Measurements from ENCODE around the gene PDE9A. TPM values are rescaled to one million over a fixed set of nuclear protein-coding genes. Genes with fewer than 3 reads are reported as not detected.
"Not testable (repeated sequence)": the region's sequence is repeated elsewhere in the genome, so short reads cannot be mapped to it uniquely, and the experiment has no call there.

The PDE9A gene
- total and polyA plus RNA-seq, 2 experiments from 2014 or later, result not detected

- Histone ChIP-seq H3K9me3 (ENCODE audit: low read depth) (no peaks in the 10 kb centered on the region), H3K9me2 (ENCODE audit: insufficient read depth) (no peaks in the 10 kb centered on the region), H3K79me2 (ENCODE audit: insufficient read depth) (no peaks in the 10 kb centered on the region), H2AFZ (no peak overlapping the region), H4K20me1 (ENCODE audit: insufficient read depth) (no peaks in the 10 kb centered on the region), H3K27ac (no peak overlapping the region), H3F3A (ENCODE audit: insufficient read depth) (no peaks in the 10 kb centered on the region), H3K4me1 (ENCODE audit: insufficient read depth) (no peaks in the 10 kb centered on the region), H3K4me2 (ENCODE audit: unreplicated experiment) (no peak overlapping the region), H3K4me3 (no peak overlapping the region), H3K36me3 (ENCODE audit: low read depth) (no peaks in the 10 kb centered on the region), H3K9ac (no peak overlapping the region), H3K27me3 (replicated peaks; ENCODE audit: insufficient read depth) (peaks cover 60% of the 10 kb centered on the region)
- 30 to 34% methylated on average over 18 of the region's 18 CpGs for WGBS, 2 experiments (ENCODE audit: low coverage in 1 of 2, low lambda C conversion rate in 2 of 2, missing lambda C conversion rate in 2 of 2)
- DNase-seq, result no peak
- TF ChIP-seq EZH2phosphoT487 (IDR thresholded peaks at IDR 0.05; ENCODE audit: insufficient read depth, low read depth) (no peak), EZH2 (IDR thresholded peaks at IDR 0.05; ENCODE audit: insufficient read depth, poor library complexity, severe bottlenecking) (no peak)
- in situ Hi-C loops (cut with MboI), result loop anchor here (25.0 kb wide), 1 partner anchor 648 kb away; no protein-coding TSS in a partner anchor
Measured at GRCh38 chr21:42809577-42810475, 156.4 kb downstream of the PDE9A start.

GRCh38 chr21:42811960-42812359, 158.5 kb downstream of the PDE9A start:
- Histone ChIP-seq H3K27me3 (replicated peaks; ENCODE audit: insufficient read depth) (peaks cover 42% of the 10 kb centered on the region), H3F3A (ENCODE audit: insufficient read depth) (no peaks in the 10 kb centered on the region), H3K36me3 (ENCODE audit: low read depth) (no peaks in the 10 kb centered on the region), H3K9me2 (ENCODE audit: insufficient read depth) (no peaks in the 10 kb centered on the region), H3K9ac (no peak overlapping the region), H3K27ac (no peak overlapping the region), H3K4me2 (ENCODE audit: unreplicated experiment) (no peak overlapping the region), H3K9me3 (ENCODE audit: low read depth) (no peaks in the 10 kb centered on the region), H3K4me1 (ENCODE audit: insufficient read depth) (no peaks in the 10 kb centered on the region), H4K20me1 (ENCODE audit: insufficient read depth) (no peaks in the 10 kb centered on the region), H3K4me3 (no peak overlapping the region), H3K79me2 (ENCODE audit: insufficient read depth) (no peaks in the 10 kb centered on the region), H2AFZ (no peak overlapping the region)
- WGBS, 2 experiments (ENCODE audit: low coverage in 1 of 2, low lambda C conversion rate in 2 of 2, missing lambda C conversion rate in 2 of 2), result 19 to 34% methylated on average over 6 of the region's 6 CpGs
- TF ChIP-seq EZH2 (IDR thresholded peaks at IDR 0.05; ENCODE audit: insufficient read depth, poor library complexity, severe bottlenecking) (no peak), EZH2phosphoT487 (IDR thresholded peaks at IDR 0.05; ENCODE audit: insufficient read depth, low read depth) (no peak)
- in situ Hi-C loops (cut with MboI), result loop anchor here (25.0 kb wide), 1 partner anchor 650 kb away; no protein-coding TSS in a partner anchor
- DNase-seq, result no peak

GRCh38 chr21:42812528-42813241, 159.3 kb downstream of the PDE9A start:
- not testable (repeated sequence) for H3K4me3 ChIP-seq; H2AFZ ChIP-seq; H3K9ac ChIP-seq; H3K9me2 ChIP-seq (ENCODE audit: insufficient read depth); H3K36me3 ChIP-seq (ENCODE audit: low read depth); H3K4me1 ChIP-seq (ENCODE audit: insufficient read depth); H3K79me2 ChIP-seq (ENCODE audit: insufficient read depth); H3K4me2 ChIP-seq (ENCODE audit: unreplicated experiment); H3F3A ChIP-seq (ENCODE audit: insufficient read depth); H3K9me3 ChIP-seq (ENCODE audit: low read depth); H4K20me1 ChIP-seq (ENCODE audit: insufficient read depth); H3K27ac ChIP-seq; DNase-seq
- in situ Hi-C loops (cut with MboI), result loop anchor here (25.0 kb wide), 1 partner anchor 650 kb away; no protein-coding TSS in a partner anchor
- 47 to 51% methylated on average over 5 of the region's 5 CpGs for WGBS, 2 experiments (ENCODE audit: low coverage in 1 of 2, low lambda C conversion rate in 2 of 2, missing lambda C conversion rate in 2 of 2)
- peaks cover 37% of the 10 kb centered on the region for H3K27me3 ChIP-seq (replicated peaks; ENCODE audit: insufficient read depth)

GRCh38 chr21:42815217-42815616, 161.8 kb downstream of the PDE9A start:
- Histone ChIP-seq H2AFZ (no peak overlapping the region), H3K79me2 (ENCODE audit: insufficient read depth) (no peaks in the 10 kb centered on the region), H3K36me3 (ENCODE audit: low read depth) (no peaks in the 10 kb centered on the region), H3K4me1 (ENCODE audit: insufficient read depth) (no peaks in the 10 kb centered on the region), H3K9me2 (ENCODE audit: insufficient read depth) (no peaks in the 10 kb centered on the region), H3K27ac (no peak overlapping the region), H3K4me2 (ENCODE audit: unreplicated experiment) (no peak overlapping the region), H4K20me1 (ENCODE audit: insufficient read depth) (no peaks in the 10 kb centered on the region), H3K27me3 (replicated peaks; ENCODE audit: insufficient read depth) (peaks cover 16% of the 10 kb centered on the region; the same call in 1 of the 2 replicates), H3F3A (ENCODE audit: insufficient read depth) (no peaks in the 10 kb centered on the region), H3K9me3 (ENCODE audit: low read depth) (no peaks in the 10 kb centered on the region), H3K9ac (no peak overlapping the region), H3K4me3 (no peak overlapping the region)
- no peak for DNase-seq
- WGBS, 2 experiments (ENCODE audit: low coverage in 1 of 2, low lambda C conversion rate in 2 of 2, missing lambda C conversion rate in 2 of 2), result 4 to 6% methylated on average over 1 of the region's 1 CpG
- in situ Hi-C loops (cut with MboI), result loop anchor here (25.0 kb wide), 1 partner anchor 653 kb away; no protein-coding TSS in a partner anchor
- TF ChIP-seq EZH2phosphoT487 (IDR thresholded peaks at IDR 0.05; ENCODE audit: insufficient read depth, low read depth), result no peak
- no peak for TF ChIP-seq EZH2 (IDR thresholded peaks at IDR 0.05; ENCODE audit: insufficient read depth, poor library complexity, severe bottlenecking)
